HG03558 (cell line): ENCODE data around the gene STARD8.
"Not testable (repeated sequence)": the region's sequence is repeated elsewhere in the genome, so short reads cannot be mapped to it uniquely, and the experiment has no call there.

Experiments
- ATAC-seq: cut with Tn5 transposase; IDR thresholded peaks from one replicate; pipeline ENCODE4 v1.9.1; 2021; ENCODE audit warnings: moderate number of reproducible peaks; ENCODE audit not compliant: unreplicated experiment; ENCODE audit errors: extremely low read depth

Gene STARD8

GRCh38 chrX:68686097-68686977 lies 38.9 kb downstream of the STARD8 start:
- ATAC-seq = no peak

GRCh38 chrX:68688931-68689330 lies 41.5 kb downstream of the STARD8 start:
- ATAC-seq = not testable (repeated sequence)

GRCh38 chrX:68690936-68691501 lies 43.6 kb downstream of the STARD8 start:
- no peak for ATAC-seq

GRCh38 chrX:68691921-68692320 lies 44.5 kb downstream of the STARD8 start:
- no peak for ATAC-seq

- no peak for ATAC-seq
Measured at GRCh38 chrX:68692651-68693050, 45.2 kb downstream of the STARD8 start.

- no peak for ATAC-seq
Measured at GRCh38 chrX:68693481-68694434, 46.3 kb downstream of the STARD8 start.

- ATAC-seq = no peak
Measured at GRCh38 chrX:68694435-68695205, 47.2 kb downstream of the STARD8 start.

- no peak for ATAC-seq
Measured at GRCh38 chrX:68695206-68695845, 47.9 kb downstream of the STARD8 start.

- no peak for ATAC-seq
Measured at GRCh38 chrX:68696267-68696990, 49.0 kb downstream of the STARD8 start.

GRCh38 chrX:68697036-68697435 lies 49.6 kb downstream of the STARD8 start:
- no peak for ATAC-seq

GRCh38 chrX:68697465-68698125 lies 50.1 kb downstream of the STARD8 start:
- ATAC-seq = no peak

- no peak for ATAC-seq
Measured at GRCh38 chrX:68698942-68699341, 51.5 kb downstream of the STARD8 start.

- no peak for ATAC-seq
Measured at GRCh38 chrX:68699960-68700746, 52.7 kb downstream of the STARD8 start.

GRCh38 chrX:68703369-68703768 lies 55.9 kb downstream of the STARD8 start:
- ATAC-seq = no peak

- ATAC-seq = no peak
Measured at GRCh38 chrX:68703846-68704245, 56.4 kb downstream of the STARD8 start.

- no peak for ATAC-seq
Measured at GRCh38 chrX:68705986-68706385, 58.5 kb downstream of the STARD8 start.

- ATAC-seq = no peak
Measured at GRCh38 chrX:68708503-68709290, 61.2 kb downstream of the STARD8 start.
